ENCODE data around the gene NLRP3. TPM values are rescaled to one million over a fixed set of nuclear protein-coding genes. Genes with fewer than 3 reads are reported as not detected.

Gene NLRP3
- total and polyA plus RNA-seq, 9 of the 15 experiments (the other 6 are each of a cell fraction or from before 2014, with no cell fraction given) = not detected

DNA sequence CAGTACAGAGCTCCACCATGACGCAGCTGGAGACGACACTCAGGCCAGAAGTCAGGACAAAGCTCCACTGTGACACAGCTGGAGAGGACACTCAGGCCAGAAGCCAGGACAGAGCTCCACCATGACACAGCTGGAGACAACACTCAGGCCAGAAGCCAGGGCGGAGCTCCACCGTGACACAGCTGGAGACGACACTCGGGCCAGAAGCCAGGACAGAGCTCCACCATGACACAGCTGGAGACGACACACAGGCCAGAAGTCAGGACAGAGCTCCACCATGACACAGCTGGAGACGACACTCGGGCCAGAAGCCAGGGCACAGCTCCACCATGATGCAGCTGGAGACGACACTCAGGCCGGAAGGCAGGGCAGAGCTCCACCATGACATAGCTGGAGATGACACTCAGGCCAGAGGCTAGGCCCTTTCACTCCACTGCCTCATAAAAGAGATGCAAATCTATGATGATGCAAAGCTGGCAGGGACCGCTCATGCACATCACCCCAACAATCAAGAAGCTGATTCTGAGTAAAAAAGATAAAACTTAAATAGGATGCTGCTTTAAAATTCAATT lies 55.6 kb downstream of the NLRP3 start (continued):
- TF ChIP-seq, protein P1, sequence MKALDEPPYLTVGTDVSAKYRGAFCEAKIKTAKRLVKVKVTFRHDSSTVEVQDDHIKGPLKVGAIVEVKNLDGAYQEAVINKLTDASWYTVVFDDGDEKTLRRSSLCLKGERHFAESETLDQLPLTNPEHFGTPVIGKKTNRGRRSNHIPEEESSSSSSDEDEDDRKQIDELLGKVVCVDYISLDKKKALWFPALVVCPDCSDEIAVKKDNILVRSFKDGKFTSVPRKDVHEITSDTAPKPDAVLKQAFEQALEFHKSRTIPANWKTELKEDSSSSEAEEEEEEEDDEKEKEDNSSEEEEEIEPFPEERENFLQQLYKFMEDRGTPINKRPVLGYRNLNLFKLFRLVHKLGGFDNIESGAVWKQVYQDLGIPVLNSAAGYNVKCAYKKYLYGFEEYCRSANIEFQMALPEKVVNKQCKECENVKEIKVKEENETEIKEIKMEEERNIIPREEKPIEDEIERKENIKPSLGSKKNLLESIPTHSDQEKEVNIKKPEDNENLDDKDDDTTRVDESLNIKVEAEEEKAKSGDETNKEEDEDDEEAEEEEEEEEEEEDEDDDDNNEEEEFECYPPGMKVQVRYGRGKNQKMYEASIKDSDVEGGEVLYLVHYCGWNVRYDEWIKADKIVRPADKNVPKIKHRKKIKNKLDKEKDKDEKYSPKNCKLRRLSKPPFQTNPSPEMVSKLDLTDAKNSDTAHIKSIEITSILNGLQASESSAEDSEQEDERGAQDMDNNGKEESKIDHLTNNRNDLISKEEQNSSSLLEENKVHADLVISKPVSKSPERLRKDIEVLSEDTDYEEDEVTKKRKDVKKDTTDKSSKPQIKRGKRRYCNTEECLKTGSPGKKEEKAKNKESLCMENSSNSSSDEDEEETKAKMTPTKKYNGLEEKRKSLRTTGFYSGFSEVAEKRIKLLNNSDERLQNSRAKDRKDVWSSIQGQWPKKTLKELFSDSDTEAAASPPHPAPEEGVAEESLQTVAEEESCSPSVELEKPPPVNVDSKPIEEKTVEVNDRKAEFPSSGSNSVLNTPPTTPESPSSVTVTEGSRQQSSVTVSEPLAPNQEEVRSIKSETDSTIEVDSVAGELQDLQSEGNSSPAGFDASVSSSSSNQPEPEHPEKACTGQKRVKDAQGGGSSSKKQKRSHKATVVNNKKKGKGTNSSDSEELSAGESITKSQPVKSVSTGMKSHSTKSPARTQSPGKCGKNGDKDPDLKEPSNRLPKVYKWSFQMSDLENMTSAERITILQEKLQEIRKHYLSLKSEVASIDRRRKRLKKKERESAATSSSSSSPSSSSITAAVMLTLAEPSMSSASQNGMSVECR (CRISPR knock-in tag; IDR thresholded peaks at IDR 0.05) = no peak
- no peak for TF ChIP-seq MTA1 (IDR thresholded peaks at IDR 0.05; ENCODE audit: borderline replicate concordance)
- peak; percentile 43; the same call in 1 of the 2 replicates for TF ChIP-seq ZNF175 (CRISPR knock-in tag; IDR thresholded peaks at IDR 0.05; ENCODE audit: low read depth)
- TF ChIP-seq ZNF165 (CRISPR knock-in tag; IDR thresholded peaks at IDR 0.05; ENCODE audit: borderline replicate concordance) = no peak
- TF ChIP-seq ETV1 (tag; conservative IDR thresholded peaks at IDR 0.05; ENCODE audit: low read depth) = peak; percentile 38; the same call in 1 of the 2 replicates
- TF ChIP-seq, protein P2, sequence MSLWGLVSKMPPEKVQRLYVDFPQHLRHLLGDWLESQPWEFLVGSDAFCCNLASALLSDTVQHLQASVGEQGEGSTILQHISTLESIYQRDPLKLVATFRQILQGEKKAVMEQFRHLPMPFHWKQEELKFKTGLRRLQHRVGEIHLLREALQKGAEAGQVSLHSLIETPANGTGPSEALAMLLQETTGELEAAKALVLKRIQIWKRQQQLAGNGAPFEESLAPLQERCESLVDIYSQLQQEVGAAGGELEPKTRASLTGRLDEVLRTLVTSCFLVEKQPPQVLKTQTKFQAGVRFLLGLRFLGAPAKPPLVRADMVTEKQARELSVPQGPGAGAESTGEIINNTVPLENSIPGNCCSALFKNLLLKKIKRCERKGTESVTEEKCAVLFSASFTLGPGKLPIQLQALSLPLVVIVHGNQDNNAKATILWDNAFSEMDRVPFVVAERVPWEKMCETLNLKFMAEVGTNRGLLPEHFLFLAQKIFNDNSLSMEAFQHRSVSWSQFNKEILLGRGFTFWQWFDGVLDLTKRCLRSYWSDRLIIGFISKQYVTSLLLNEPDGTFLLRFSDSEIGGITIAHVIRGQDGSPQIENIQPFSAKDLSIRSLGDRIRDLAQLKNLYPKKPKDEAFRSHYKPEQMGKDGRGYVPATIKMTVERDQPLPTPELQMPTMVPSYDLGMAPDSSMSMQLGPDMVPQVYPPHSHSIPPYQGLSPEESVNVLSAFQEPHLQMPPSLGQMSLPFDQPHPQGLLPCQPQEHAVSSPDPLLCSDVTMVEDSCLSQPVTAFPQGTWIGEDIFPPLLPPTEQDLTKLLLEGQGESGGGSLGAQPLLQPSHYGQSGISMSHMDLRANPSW (CRISPR knock-in tag; IDR thresholded peaks at IDR 0.05) = peak; percentile 84; the same call in 1 of the 2 replicates
- TF ChIP-seq, protein P3, sequence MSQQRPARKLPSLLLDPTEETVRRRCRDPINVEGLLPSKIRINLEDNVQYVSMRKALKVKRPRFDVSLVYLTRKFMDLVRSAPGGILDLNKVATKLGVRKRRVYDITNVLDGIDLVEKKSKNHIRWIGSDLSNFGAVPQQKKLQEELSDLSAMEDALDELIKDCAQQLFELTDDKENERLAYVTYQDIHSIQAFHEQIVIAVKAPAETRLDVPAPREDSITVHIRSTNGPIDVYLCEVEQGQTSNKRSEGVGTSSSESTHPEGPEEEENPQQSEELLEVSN (IDR thresholded peaks at IDR 0.05; ENCODE audit: borderline replicate concordance in 1 of 2, extremely low read depth in 1 of 2, insufficient read depth in 1 of 2, insufficient read length in 1 of 2, low read depth in 1 of 2, low read length in 1 of 2, poor library complexity in 1 of 2, severe bottlenecking in 1 of 2) = peak; percentile 21 to 23
- no peak for TF ChIP-seq ZNF184 (CRISPR knock-in tag; IDR thresholded peaks at IDR 0.05)
- peak; percentile 92 for TF ChIP-seq ZNF584 (CRISPR knock-in tag; IDR thresholded peaks at IDR 0.05; ENCODE audit: low read depth)
- TF ChIP-seq, protein P4, sequence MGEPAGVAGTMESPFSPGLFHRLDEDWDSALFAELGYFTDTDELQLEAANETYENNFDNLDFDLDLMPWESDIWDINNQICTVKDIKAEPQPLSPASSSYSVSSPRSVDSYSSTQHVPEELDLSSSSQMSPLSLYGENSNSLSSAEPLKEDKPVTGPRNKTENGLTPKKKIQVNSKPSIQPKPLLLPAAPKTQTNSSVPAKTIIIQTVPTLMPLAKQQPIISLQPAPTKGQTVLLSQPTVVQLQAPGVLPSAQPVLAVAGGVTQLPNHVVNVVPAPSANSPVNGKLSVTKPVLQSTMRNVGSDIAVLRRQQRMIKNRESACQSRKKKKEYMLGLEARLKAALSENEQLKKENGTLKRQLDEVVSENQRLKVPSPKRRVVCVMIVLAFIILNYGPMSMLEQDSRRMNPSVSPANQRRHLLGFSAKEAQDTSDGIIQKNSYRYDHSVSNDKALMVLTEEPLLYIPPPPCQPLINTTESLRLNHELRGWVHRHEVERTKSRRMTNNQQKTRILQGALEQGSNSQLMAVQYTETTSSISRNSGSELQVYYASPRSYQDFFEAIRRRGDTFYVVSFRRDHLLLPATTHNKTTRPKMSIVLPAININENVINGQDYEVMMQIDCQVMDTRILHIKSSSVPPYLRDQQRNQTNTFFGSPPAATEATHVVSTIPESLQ (CRISPR knock-in tag; IDR thresholded peaks at IDR 0.05) = no peak
- peak in 1 of 2 experiments; percentile 38; a peak in 1 of 4 replicates for TF ChIP-seq KDM4B (IDR thresholded peaks at IDR 0.05; ENCODE audit: borderline replicate concordance in 2 of 2, low read depth in 1 of 2)
- TF ChIP-seq POLR2A (conservative IDR thresholded peaks at IDR 0.05) = 0 out of 2 replicates have a peak, but pooled peaks have one; percentile 23
- TF ChIP-seq BDP1 (IDR thresholded peaks at IDR 0.05; ENCODE audit: insufficient read depth, insufficient read length) = no peak
- TF ChIP-seq MAFG (tag; conservative IDR thresholded peaks at IDR 0.05) = peak; percentile 39; the same call in 1 of the 2 replicates

Measured in K562 (cell line).